HEK293 (cell line): Measurements from ENCODE around the gene RNF217.

Experiments
- CTCF ChIP-seq: fragments of 450-650 bp; formaldehyde crosslinking; IDR thresholded peaks from 2 replicates; pipeline ENCODE4 v1.5.1; 2016; ENCODE audit warnings: missing biosample characterization, missing genetic modification characterization
- INSM2 ChIP-seq: fragments of 450-650 bp; formaldehyde crosslinking; IDR thresholded peaks from 2 replicates; pipeline ENCODE4 v1.5.1; 2016; ENCODE audit warnings: missing biosample characterization, missing genetic modification characterization
- ZBTB44 ChIP-seq: fragments of 450-650 bp; IDR thresholded peaks from 2 replicates; pipeline ENCODE4 v1.5.1; 2018; ENCODE audit warnings: missing biosample characterization, mild to moderate bottlenecking, missing genetic modification characterization
- ZNF174 ChIP-seq: fragments of 450-650 bp; formaldehyde crosslinking; IDR thresholded peaks from 2 replicates; pipeline ENCODE4 v1.5.0; 2017; ENCODE audit warnings: missing biosample characterization, mild to moderate bottlenecking, missing genetic modification characterization
- ZNF274 ChIP-seq, 2 experiments: fragments of 200-500 bp in 1 of 2; fragments of 450-650 bp in 1 of 2; sonication (Bioruptor generic) in 1 of 2; formaldehyde crosslinking in 1 of 2; IDR thresholded peaks; 2 replicates each; pipeline versions ENCODE4 v1.5.1 to v1.6.1; 2014 to 2016; ENCODE audit warnings: borderline replicate concordance in 1 of 2, inconsistent platforms in 1 of 2, low read length in 1 of 2, missing biosample characterization in 1 of 2, missing genetic modification characterization in 1 of 2
- ZNF488 ChIP-seq: fragments of 450-650 bp; formaldehyde crosslinking; IDR thresholded peaks from 2 replicates; pipeline ENCODE4 v1.5.1; 2016; ENCODE audit warnings: missing biosample characterization, missing genetic modification characterization
- ZNF544 ChIP-seq: fragments of 450-650 bp; formaldehyde crosslinking; IDR thresholded peaks from 2 replicates; pipeline ENCODE4 v1.5.0; 2017; ENCODE audit warnings: missing biosample characterization, missing genetic modification characterization
- ZNF639 ChIP-seq: fragments of 450-650 bp; formaldehyde crosslinking; IDR thresholded peaks from 2 replicates; pipeline ENCODE4 v1.5.1; 2016; ENCODE audit warnings: missing biosample characterization, missing genetic modification characterization

- no peak for TF ChIP-seq CTCF (tag by site-specific recombination)
- no peak for TF ChIP-seq INSM2 (tag by site-specific recombination)
- no peak for TF ChIP-seq ZNF488
- TF ChIP-seq ZBTB44 (tag by site-specific recombination), result no peak
- TF ChIP-seq ZNF174, result no peak
- TF ChIP-seq ZNF639 (tag by site-specific recombination), result no peak
- TF ChIP-seq ZNF544 (tag by site-specific recombination), result no peak
- no peak for TF ChIP-seq ZNF274 (IDR thresholded peaks at IDR 0.05; ENCODE audit: low read length)
- TF ChIP-seq ZNF274 (tag by site-specific recombination; IDR thresholded peaks at IDR 0.05; ENCODE audit: borderline replicate concordance), result no peak
These were observed 152.1 kb downstream of the RNF217 start for GRCh38 chr6:125114248-125114858.
